ENCODE measurements around the gene PRSS57.

DNA sequence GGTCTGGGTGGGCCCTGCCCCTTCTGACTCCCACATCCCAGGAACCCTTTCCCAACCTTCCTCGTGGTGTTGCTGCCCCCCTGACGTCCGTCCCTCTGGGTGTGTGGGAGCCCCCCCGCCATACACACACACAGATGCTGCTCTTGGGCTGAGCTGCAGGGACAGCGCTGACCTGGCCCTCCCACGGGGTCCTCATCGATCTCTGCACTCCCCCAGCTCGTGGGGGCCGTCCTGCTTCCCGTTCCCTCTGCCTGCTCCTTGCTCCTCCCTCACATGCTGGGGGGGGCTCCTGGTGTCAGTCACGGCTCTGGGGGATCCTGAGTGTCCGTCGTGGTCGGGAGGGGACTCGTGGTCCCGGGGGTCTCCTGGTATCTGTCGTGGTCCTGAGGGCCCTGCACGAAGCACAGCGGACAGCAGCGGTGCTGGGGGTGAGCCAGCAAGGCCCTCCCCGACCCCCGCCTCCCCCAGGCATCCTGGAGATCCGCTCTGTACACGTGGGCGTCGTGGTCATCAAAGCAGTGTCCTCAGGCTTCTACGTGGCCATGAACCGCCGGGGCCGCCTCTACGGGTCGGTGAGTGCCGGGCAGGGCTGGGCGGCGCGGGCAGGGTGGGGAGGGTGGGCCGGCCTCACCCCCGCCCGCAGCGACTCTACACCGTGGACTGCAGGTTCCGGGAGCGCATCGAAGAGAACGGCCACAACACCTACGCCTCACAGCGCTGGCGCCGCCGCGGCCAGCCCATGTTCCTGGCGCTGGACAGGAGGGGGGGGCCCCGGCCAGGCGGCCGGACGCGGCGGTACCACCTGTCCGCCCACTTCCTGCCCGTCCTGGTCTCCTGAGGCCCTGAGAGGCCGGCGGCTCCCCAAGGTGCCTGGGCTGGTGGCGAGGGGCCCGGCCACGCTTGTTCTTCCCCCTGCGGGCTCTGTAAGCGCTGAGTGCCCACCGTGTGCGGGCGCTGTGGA is 52.2 kb downstream of the PRSS57 start:
- TF ChIP-seq CTCF (IDR thresholded peaks at IDR 0.05) (no peak), POLR2A (IDR thresholded peaks at IDR 0.05) (no peak)
